DND-41 (cell line): Measurements from ENCODE around the gene SPOPL.

Experiments used
- CTCF ChIP-seq: IDR thresholded peaks from 2 replicates; pipeline ENCODE4 v1.5.1; 2012; ENCODE audit warnings: borderline replicate concordance, low read length, moderate library complexity, mild to moderate bottlenecking; ENCODE audit not compliant: poor library complexity, severe bottlenecking; ENCODE audit errors: extremely low read depth
- EZH2 ChIP-seq: IDR thresholded peaks from 3 replicates; pipeline ENCODE4 v1.6.1; 2012; ENCODE audit warnings: borderline replicate concordance, low read depth, mild to moderate bottlenecking, moderate library complexity, low read length, inconsistent platforms; ENCODE audit not compliant: severe bottlenecking

GRCh38 chr2:138565230-138565598 is 63.6 kb downstream of the SPOPL start:
- TF ChIP-seq CTCF (no peak), EZH2 (no peak)
